ENCODE data around the gene RGS17. TPM values are rescaled to one million over a fixed set of nuclear protein-coding genes. Genes with fewer than 3 reads are reported as not detected.
"Not testable (repeated sequence)": the region's sequence is repeated elsewhere in the genome, so short reads cannot be mapped to it uniquely, and the experiment has no call there.

The RGS17 gene
- total and polyA plus RNA-seq, 10 of the 15 experiments (the other 5 are each of a cell fraction or from before 2014, with no cell fraction given), result 0.06 to 0.29 (median 0.14) TPM; not detected in 4

DNA sequence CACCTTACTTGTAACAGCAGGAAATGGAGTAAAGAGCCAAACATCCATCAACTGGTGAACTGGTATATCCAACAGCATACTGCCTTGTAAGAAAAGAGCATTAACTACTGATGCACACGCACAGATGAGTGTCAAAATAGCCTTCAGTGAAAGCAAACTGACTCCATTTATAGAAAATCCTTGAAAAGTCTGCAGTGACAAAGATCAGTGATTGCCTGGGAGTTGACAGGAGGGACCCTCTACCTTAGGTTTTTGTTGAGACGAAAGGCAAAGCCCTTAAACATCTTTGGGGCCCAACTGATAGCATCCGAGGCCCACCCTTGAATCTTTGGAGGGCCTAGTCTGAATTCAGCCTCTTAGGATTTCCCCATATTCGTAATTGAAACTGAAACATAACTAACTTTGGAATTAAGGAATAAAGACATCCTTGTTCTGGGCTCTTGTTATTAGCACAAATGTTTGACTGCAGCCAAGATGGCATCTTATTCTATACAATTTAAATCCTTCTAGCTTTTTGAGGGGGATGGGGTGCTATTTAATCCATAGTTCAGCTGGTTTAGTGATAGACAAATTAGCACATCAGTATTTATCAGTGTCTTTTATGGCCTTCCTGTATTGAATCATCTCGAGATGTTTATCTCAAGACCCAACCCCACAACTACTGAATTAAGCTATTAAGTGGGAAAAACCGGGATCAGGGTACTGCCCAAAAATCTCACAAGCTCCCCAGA, 161.2 kb downstream of the RGS17 start:
- ATAC-seq (no peak), DNase-seq (ENCODE audit: low read depth, low spot score) (no peak), FAIRE-seq (no peak)
- ChIA-PET RAD21 (ENCODE audit: unreplicated experiment) (no interaction called here), SMC1A (ENCODE audit: uncharacterized antibody, unreplicated experiment) (interaction anchor here (0.6 to 1.1 kb wide), 5 partner anchors 10 to 1279 kb away, joined by 3 to 4 read pairs (median 3); no protein-coding TSS in a partner anchor), POLR2A (no interaction called here), CTCF (interaction anchor here (0.8 to 1.5 kb wide), 6 partner anchors 9 to 54 kb away, joined by 3 to 5 read pairs (median 3); partner anchors contain the start of gene FBXO5)
- H3K4me1 ChIP-seq (ENCODE audit: control insufficient read depth, insufficient read depth, low read length), result no peaks in the 10 kb centered on the region
- H3K36me3 ChIP-seq (ENCODE audit: control insufficient read depth in 2 of 2, insufficient read depth in 2 of 2, low read length in 1 of 2), result peaks cover 0 to 24% of the 10 kb centered on the region in 2 experiments; a peak in 3 of 4 replicates
- WGBS (ENCODE audit: insufficient coverage, insufficient replicate concordance, low lambda C conversion rate, missing lambda C conversion rate), result 99% methylated on average over 6 of the region's 6 CpGs
- TF ChIP-seq RUNX3 (IDR thresholded peaks at IDR 0.05; ENCODE audit: low read length) (no peak), SRF (IDR thresholded peaks at IDR 0.05; ENCODE audit: low read depth in 2 of 2, low read length in 2 of 2) (no peak), TAF1 (IDR thresholded peaks at IDR 0.05; ENCODE audit: borderline replicate concordance, low read depth, low read length) (no peak), CTCF (IDR thresholded peaks at IDR 0.05 in 2 of 3, conservative IDR thresholded peaks at IDR 0.05 in 1 of 3; ENCODE audit: control insufficient read depth in 2 of 3, extremely low read depth in 1 of 3, insufficient read depth in 1 of 3, low read depth in 3 of 3, low read length in 3 of 3) (no peak), TCF3 (IDR thresholded peaks at IDR 0.05; ENCODE audit: borderline replicate concordance, insufficient read depth, low read depth, low read length) (no peak)
- no peaks in the 10 kb centered on the region for H4K20me1 ChIP-seq (ENCODE audit: control insufficient read depth, insufficient read depth)
- H3K79me2 ChIP-seq (ENCODE audit: control insufficient read depth, insufficient read depth, low read length), result peaks cover 25% of the 10 kb centered on the region
- H3K27ac ChIP-seq (ENCODE audit: control insufficient read depth, insufficient read depth), result no peak overlapping the region
- no TSS peak for BruUV-seq (replicated peaks)
- H3K9me3 ChIP-seq (replicated peaks; ENCODE audit: control insufficient read depth, insufficient read depth, low read length), result peaks cover 4% of the 10 kb centered on the region
- no peaks in the 10 kb centered on the region for H3K27me3 ChIP-seq (replicated peaks in 1 of 2; ENCODE audit: control insufficient read depth in 2 of 2, insufficient read depth in 2 of 2, low read length in 1 of 2)
- intact Hi-C loops (cut with micrococcal nuclease; ENCODE audit: unreplicated experiment), result loop anchor here (5.0 to 10.0 kb wide), 2 partner anchors 52 to 665 kb away; no protein-coding TSS in a partner anchor
- no peak overlapping the region for H2AFZ ChIP-seq (ENCODE audit: control insufficient read depth, low read depth, low read length)
- no peak overlapping the region for H3K4me2 ChIP-seq (ENCODE audit: control insufficient read depth, insufficient read depth)
- H3K9ac ChIP-seq (ENCODE audit: control insufficient read depth, insufficient read depth, low read length), result no peak overlapping the region
- H3K4me3 ChIP-seq, result no peak overlapping the region
- in situ Hi-C loops (cut with MboI), result no loop called here

DNA sequence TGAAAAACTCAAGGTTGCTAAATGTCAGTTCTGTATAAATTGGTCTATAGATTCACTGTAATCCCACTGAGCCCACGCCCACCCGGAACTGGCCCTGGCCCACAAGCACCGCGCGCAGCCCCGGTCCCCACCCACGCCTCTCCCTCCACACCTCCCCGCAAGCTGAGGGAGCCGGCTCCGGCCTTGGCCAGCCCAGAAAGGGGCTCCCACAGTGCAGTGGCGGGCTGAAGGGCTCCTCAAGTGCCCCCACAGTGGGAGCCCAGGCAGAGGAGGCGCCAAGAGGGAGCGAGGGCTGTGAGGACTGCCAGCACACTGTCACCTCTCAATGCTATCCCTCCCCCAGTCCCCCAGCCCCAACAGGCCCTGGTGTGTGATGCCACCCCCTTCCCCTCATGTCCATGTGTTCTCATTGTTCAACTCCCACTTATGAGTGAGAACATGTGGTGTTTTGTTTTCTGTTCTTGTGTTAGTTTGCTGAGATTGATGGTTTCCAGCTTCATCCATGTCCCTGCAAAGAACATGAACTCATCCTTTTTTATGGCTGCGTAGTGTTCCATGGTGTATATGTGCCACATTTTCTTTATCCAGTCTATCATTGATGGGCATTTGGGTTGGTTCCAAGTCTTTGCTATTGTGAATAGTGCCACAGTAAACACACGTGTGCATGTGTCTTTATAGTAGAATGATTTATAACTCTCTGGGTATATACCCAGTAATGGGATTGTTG, 164.8 kb downstream of the RGS17 start:
- ChIA-PET CTCF (interaction anchor here (1.0 kb wide), 1 partner anchor 11 kb away, joined by 3 read pairs; no protein-coding TSS in a partner anchor), SMC1A (ENCODE audit: uncharacterized antibody, unreplicated experiment) (interaction anchor here (0.7 kb wide), 1 partner anchor 10 kb away, joined by 3 read pairs; no protein-coding TSS in a partner anchor)
- H3K27ac ChIP-seq (ENCODE audit: control insufficient read depth, insufficient read depth); POLR2A ChIA-PET; H3K9ac ChIP-seq (ENCODE audit: control insufficient read depth, insufficient read depth, low read length); H2AFZ ChIP-seq (ENCODE audit: control insufficient read depth, low read depth, low read length); H3K9me3 ChIP-seq (replicated peaks; ENCODE audit: control insufficient read depth, insufficient read depth, low read length); RAD21 ChIA-PET (ENCODE audit: unreplicated experiment); H3K4me3 ChIP-seq; FAIRE-seq; BruUV-seq (replicated peaks); H3K4me2 ChIP-seq (ENCODE audit: control insufficient read depth, insufficient read depth); H3K36me3 ChIP-seq (ENCODE audit: control insufficient read depth in 2 of 2, insufficient read depth in 2 of 2, low read length in 1 of 2); H3K27me3 ChIP-seq (replicated peaks in 1 of 2; ENCODE audit: control insufficient read depth in 2 of 2, insufficient read depth in 2 of 2, low read length in 1 of 2); H3K4me1 ChIP-seq (ENCODE audit: control insufficient read depth, insufficient read depth, low read length); H4K20me1 ChIP-seq (ENCODE audit: control insufficient read depth, insufficient read depth); H3K79me2 ChIP-seq (ENCODE audit: control insufficient read depth, insufficient read depth, low read length); ATAC-seq; DNase-seq (ENCODE audit: low read depth, low spot score); intact Hi-C loops (cut with micrococcal nuclease; ENCODE audit: unreplicated experiment); in situ Hi-C loops (cut with MboI): not testable (repeated sequence)
- 94% methylated on average over 13 of the region's 15 CpGs for WGBS (ENCODE audit: insufficient coverage, insufficient replicate concordance, low lambda C conversion rate, missing lambda C conversion rate)
